Erythroblast (primary cell): ENCODE results near the gene HHLA2.

ENCODE experiments used
- GATA1 ChIP-seq: IDR thresholded peaks from 2 replicates; pipeline ENCODE4 v1.6.1; 2011; ENCODE audit warnings: low read depth, mild to moderate bottlenecking, control low read depth, low read length, moderate library complexity
- POLR2A ChIP-seq: IDR thresholded peaks from 2 replicates; pipeline ENCODE4 v1.6.1; 2011; ENCODE audit warnings: mild to moderate bottlenecking, low read length

DNA sequence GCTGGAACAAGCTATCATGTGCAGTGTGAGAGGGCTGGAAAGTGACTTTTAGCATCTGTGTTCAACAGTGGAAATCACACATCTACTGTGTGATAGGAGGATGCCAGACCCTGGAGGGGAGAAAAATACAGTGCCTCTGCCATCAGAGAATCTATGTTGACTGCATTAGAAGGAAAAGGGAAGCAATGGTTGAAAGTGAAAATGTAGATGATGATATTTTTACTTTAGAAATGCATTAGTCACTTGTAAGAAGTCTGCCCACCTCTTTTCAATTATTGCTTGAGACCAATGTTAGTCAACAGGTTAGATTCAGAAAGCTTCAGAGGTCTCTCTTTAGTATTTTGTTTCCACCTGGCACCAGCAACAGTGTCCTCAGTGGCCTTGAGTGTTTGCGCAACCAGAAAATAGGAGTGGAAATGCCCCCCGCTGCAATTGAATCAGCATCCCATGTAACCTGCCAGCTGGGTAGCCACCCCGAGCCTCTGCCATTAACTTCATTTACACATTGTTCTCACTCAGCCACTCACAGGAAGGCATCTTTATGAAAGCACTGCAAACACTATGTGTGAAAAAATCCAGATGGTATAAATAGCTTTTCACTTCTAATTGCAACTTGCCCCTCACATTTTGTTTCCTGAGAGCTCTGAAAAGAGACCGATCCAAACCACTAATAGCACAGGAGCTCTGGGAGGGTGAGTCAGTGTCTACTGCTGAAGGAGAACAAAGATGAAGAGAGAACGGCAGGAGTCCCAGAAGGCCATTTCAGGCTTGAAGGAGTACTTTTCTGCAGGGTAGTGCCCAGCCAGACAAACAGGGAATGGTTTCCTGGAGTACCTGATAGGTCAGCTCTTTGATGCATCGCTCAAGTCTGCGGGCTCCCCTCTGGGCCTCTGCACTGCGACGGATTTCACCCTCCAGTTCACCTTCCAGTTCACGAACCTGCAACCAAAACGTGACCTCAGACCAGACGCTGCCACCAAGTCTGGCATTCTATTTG, 92.1 kb downstream of the HHLA2 start:
- TF ChIP-seq POLR2A (no peak), GATA1 (no peak)
